Activated gamma-delta T cell treated with Interleukin-2 at 50 U/mL for 16 hours (primary cell): ENCODE results near the gene BLCAP.
"Not testable (repeated sequence)": the region's sequence is repeated elsewhere in the genome, so short reads cannot be mapped to it uniquely, and the experiment has no call there.

Experiments used
- DNase-seq: peaks from one replicate; pipeline ENCODE4 v3.0.0-alpha.2; 2020

BLCAP gene

DNA sequence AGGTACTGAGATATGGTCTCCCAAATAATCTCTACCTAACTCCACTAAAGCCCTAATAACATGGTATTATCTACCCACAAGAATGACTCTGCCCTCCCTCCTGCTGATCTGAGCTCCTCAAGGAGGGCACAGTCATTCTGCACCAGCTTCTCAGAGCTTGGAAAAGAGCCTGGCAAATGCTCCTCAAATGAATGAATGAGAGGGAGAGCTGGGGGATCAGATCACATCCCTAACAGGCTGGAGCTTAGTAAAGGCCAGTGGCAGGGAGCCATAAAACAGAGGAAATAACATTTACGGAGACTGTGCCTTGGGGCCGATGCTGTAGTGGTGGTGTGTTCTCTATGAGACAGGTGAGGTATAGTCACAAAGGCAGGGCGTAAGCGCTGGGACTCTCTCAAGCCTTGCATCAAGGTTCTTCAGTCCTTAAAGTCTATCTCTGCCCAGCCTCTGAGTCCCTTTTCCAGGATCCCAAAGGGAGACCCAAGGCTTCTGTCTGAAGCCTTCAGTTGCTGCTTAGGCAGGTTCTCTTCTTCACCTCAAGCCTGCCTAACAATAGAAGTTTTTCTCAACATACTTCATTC, 13.8 kb downstream of the BLCAP start:
- no peak for DNase-seq

- DNase-seq = no peak
Measured at GRCh38 chr20:37511610-37512275, 15.9 kb downstream of the BLCAP start.

DNA sequence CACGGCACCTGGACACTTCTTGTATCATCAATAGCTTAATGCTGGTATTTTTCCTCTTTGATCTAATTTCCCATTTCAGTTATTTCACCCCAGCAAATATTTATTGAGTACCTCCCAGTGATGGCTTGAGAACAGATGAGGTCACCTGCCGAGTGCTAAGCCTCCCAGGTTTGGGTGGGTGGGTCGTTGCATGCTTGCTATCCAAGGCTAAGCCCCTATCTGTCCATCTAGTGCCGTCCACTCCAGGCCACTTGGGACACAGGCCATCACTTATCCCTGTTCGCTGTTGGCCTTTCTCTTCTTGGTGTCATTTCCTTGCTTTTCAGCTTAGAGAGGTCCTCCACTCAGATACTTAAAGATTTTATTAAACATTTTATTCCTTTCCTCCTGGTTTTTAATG, 17.4 kb downstream of the BLCAP start:
- no peak for DNase-seq

GRCh38 chr20:37506152-37506725, 21.4 kb downstream of the BLCAP start:
- no peak for DNase-seq

GRCh38 chr20:37505263-37506151, 22.2 kb downstream of the BLCAP start:
- no peak for DNase-seq

DNA sequence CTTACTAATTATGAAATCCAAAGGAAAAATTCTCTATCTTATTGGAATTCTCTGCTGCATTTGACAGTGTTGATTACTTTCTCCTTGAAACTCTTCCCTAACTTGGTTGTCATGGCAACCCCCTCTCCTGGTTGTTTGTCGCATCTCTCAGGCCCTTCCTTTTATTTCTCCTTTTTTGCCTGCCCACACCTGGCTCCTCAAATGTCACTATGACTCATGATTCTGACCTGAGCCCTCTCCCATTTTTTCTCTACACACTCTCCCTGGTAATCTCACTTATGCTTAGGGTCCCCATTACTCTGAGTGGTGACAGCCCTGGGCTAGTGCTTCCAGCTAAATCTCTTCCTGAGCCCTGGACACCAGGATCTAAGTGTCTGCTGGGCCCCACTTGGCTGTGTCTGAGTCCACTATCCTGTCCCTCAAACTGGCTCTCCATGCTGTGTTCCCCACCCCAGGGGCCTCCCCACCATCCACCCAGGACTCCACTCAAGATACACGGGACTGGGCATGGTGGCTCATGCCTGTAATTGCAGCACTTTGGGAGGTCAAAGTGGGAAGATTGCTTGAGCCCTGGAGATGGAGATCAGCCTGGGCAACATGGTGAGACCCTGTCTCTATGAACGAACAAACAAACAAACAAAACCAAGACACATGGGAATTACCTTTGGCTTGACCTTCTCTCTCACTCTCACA, 23.1 kb downstream of the BLCAP start:
- no peak for DNase-seq

- DNase-seq = no peak
Measured at GRCh38 chr20:37503256-37503927, 24.3 kb downstream of the BLCAP start.

DNA sequence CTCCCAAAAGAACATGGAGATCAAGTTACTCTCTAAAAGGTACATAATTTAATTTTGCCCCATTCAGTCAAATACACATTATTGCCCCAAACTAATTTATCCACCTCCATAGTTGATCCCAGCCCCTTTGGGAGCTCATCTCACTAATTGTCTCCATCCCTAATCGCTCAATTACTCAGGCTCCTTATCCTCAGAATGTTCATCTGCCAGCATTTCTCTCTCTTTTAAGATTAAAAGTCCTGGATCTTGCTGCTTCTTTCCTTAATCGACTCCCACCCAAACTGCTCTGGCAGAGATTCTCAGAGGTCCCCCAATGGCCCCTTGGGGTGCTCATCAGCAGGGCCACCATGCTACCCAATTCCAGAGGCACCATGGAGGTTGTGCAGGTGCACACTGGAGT, 25.0 kb downstream of the BLCAP start:
- DNase-seq = no peak

- no peak for DNase-seq
Measured at GRCh38 chr20:37501940-37502339, 25.7 kb downstream of the BLCAP start.

- DNase-seq = no peak
Measured at GRCh38 chr20:37500311-37500710, 27.4 kb downstream of the BLCAP start.

GRCh38 chr20:37498066-37498665, 29.5 kb downstream of the BLCAP start:
- DNase-seq = no peak

- no peak for DNase-seq
Measured at GRCh38 chr20:37494796-37495195, 32.9 kb downstream of the BLCAP start.

DNA sequence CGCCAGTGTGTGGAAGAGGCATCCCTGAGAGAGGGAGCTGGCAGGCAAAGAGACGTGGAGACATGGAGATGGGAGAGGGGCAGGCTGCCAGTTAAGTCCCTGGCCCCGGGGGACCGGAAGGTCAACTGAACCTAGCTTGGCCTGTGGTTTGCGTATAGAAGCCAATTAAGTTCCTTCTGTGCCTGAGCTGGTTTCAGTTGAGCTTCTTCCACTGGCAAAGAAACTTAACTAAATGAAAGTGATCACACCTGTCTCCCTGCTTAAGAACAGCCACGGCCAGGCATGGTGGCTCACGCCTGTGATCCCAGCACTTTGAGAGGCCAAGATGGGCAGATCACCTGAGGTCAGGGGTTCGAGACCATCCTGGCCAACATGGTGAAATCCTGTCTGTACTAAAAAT, 33.4 kb downstream of the BLCAP start:
- no peak for DNase-seq

DNA sequence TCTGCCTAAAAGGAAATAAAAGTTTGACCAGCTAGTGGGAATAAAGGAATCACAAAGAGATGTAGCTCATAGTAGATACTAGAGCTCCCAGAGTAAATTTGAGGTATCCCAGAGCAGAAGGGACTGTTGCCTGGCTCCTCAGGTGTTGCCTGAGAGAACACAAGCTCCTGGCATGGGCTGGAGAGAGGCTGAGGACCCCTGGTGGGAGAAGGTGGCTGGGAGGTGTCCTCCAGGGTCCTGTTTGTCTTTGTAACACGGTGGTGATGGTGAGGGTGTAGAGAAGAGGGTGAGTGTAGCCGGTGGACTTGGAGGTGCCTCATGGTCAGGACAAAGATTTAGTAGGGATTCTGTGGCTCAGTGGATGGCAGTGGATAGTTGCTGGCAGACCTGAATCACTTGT, 34.7 kb downstream of the BLCAP start:
- no peak for DNase-seq

- DNase-seq = no peak
Measured at GRCh38 chr20:37492096-37492625, 35.5 kb downstream of the BLCAP start.

GRCh38 chr20:37490663-37491350, 36.9 kb downstream of the BLCAP start:
- no peak for DNase-seq

- DNase-seq = not testable (repeated sequence)
Measured at GRCh38 chr20:37486209-37486608, 41.5 kb downstream of the BLCAP start.

- DNase-seq = no peak
Measured at GRCh38 chr20:37484331-37484730, 43.3 kb downstream of the BLCAP start.

DNA sequence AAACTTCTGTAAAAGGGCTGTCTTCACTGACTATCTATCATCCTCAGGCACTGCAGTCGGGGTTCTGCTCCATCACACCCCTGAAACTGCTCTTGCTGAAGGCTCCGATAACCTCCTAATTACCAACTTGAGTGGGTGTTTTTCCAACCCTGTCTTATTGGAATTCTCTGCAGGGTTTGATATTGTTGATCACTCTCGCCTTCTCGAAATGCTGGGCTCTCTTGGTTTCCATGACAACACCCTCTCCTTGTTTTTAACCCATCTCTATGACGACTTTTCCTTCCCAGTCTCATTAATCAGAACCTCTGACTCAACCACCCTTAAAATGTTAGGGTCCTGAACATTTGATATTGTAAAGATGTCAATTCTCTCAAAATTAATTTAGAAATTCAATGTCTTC, 46.1 kb downstream of the BLCAP start:
- no peak for DNase-seq

DNA sequence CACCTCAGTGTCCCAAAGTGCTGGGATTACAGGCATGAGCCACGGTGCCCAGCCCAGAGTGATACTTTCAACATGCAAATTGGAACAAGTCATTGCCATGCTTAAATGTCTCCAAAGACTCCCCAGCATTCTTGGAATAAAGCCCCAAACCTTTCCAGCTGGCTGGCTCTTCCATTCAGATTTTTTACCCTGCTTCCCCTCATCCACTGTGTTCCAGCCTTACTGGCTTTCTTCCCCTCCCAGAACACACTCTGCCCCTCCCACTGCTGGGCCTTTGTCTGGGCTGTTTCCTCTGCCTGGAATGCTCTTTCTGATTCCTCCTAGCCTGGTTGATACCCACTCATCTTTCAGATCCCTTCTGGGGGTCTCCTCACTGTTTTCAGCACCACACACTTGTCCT, 46.8 kb downstream of the BLCAP start:
- no peak for DNase-seq
